Stimulated activated CD8-positive, alpha-beta memory T cell treated with anti-CD3 and anti-CD28 coated beads, Interleukin-15, amount 100 ng/mL, for 24 hours (primary cell): ENCODE results near the gene LRRN4.
"Not testable (repeated sequence)": the region's sequence is repeated elsewhere in the genome, so short reads cannot be mapped to it uniquely, and the experiment has no call there.

Source experiments
- DNase-seq: peaks from one replicate; pipeline ENCODE4 v3.0.0-alpha.2; 2020; ENCODE audit warnings: low read depth

LRRN4 gene

DNA sequence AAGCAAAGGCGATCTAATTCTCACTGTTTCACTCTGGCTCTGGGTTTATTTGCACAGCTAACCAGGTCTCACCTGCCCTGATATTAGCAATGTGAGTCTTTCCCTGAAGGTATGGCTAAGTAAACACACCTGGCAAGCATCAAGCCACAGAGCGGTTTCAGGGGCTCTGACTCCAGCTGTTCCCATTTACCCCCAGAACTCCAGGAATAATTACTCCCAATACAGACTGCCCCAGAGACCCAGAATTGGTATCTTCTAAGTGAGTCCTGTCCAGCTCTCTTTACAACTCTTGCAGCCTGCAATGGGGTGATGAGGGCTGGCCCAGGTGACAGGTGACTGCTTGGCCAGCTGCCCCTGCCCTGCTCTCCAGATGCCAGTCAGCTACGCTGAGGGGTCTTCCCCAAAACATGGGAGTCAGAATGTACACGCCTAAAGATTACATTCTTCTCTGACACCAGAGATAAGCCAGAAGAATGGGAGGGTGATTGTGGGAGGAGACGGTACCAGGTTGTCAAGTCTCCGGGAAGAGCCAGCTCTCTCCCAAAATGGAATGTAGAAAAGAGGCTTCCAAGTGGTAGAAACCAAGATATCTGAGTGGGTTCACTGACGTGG lies 4.9 kb upstream of the LRRN4 start:
- no peak for DNase-seq

DNA sequence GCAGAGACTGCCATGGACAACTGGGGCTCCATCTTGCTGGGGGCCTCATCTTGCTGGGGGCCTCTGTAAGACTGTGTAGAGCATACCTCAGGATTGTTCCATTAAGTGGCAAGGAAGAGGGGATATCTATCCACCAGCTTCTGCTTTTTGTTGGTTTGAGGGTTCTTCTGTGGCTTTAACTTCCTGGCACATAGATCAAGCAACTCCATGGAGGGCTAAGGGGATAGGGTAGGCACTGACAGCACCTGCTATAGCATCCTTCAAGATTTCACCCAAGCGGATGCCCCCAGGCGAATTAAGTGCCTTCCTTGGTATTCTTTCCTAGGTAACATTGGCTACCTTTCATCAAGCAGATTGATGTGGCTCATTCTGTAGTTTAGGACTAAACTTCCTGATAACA lies 3.8 kb upstream of the LRRN4 start:
- no peak for DNase-seq

DNA sequence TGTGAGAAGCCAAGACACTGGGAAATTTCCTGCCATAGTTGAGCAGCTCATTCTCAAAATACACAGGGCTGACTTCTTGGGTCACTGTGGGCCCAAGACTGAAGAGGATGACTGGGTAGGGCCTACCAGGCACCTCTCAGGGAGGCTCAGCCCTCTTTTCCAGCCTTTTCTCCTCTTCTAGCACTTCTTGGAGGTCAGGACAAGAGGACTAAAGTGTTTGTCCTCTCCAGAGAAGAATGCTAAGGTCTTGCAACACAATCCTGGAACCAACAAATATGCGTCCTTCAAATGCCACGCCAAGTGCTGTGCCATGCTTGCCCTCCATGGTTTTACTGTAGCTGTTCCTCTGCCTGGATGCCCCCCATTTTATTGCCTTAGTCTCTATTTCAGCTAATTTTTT lies 3.3 kb upstream of the LRRN4 start:
- no peak for DNase-seq

DNA sequence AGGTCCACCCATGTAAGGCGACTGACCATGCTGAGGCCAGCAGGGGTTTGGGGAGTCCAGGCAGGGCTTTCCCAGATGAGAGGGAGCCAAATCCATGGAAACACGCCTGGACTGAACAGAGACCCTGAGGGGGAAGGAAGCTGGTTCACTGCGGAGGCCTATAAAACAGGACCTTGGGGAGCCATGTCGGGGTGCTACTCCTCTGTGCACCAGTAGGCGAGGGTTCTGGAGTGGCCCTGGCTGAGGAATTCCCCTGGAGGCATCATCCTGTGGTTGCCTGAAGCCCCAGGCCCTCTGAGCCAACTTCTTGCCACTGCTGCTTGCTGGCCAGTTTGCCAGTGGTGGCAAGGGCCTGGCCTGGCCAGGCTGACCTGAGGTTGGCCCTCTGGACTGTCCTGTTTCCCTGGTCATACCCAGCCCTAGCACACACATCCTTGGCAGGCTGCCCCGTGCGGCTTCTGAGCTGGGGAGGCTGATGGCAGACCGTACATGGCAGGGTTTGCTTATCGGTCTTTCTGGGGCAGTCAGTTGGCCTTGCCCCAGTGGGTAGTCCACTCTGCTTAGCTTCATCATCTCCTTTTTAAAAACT lies 2.2 kb upstream of the LRRN4 start:
- no peak for DNase-seq

DNA sequence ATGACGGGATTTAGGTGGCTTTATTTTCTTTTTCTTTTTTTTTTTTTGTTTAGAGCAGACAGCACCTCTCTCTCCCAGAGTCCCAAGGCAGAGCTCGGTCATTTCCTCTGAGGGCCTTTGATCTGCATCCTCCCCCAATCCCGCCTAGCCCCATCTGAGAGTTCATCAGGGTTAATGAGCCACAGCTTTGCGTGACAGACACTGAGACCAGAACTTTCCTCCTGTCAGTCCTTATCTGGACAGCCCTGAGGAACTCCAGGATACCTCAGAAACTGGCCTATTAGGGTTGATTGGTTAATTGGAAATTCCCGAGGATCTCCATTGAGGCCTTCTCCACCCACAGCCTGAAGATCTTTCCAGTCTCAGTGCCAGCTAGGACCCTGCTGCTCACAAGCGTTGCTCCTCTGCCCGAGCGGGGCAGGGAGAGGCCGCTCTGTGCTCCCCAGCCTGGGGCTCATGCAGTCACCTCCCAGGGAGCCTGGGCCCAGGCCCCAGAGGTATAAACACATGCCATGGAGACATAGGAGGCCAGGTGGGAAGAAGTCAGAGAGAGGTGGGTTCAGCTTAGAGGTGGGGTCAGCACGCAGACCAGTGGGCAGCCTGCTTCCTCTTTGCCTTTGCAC lies 1.4 kb upstream of the LRRN4 start:
- no peak for DNase-seq

DNA sequence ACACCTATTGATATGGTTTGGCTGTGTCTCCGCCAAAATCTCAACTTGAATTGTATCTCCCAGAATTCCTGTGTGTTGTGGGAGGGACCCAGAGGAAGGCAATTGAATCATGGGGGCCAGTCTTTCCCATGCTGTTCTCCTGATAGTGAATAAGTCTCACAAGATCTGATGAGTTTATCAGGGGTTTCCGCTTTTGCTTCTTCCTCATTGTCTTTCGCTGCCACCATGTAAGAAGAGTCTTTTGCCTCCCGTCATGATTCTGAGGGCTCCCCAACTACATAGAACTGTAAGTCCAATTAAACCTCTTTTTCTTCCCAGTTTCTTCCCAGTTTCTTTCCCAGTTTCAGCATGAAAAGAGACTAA lies 810 bp upstream of the LRRN4 start:
- not testable (repeated sequence) for DNase-seq

DNA sequence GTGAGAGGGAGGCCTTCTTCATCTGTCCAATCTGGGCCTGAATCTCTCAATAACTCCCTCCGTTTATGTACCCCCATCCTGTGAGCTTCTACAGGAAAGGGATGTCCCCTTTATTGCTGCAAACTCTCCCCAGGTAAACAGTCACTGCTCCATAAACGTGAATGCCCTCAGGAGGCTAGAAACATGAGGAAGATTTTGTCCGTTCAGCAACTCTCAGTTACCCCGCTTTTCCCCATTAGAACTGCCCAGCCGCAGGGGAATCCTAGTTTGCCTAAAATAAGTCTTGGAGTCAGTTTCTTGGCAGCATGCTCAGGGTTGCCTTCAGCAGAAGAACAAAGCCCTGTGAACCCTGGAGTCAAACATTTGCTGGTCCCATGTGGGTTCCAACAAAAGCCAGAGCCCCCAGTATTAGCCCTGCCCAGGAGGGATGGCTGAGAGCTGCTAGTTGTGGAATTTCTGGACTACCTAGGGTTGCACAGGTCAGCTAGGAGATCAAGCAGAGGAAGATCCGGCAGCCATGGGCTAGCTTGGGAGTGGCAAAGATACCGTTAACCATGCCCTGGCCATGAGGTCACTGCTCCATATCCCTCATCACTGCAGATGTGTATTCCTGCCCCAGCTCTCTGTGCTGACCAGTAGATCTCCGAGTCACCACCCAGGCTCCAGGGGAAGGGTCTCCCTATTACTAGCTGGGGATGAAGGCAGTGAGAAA lies 640 bp downstream of the LRRN4 start:
- DNase-seq: no peak

DNA sequence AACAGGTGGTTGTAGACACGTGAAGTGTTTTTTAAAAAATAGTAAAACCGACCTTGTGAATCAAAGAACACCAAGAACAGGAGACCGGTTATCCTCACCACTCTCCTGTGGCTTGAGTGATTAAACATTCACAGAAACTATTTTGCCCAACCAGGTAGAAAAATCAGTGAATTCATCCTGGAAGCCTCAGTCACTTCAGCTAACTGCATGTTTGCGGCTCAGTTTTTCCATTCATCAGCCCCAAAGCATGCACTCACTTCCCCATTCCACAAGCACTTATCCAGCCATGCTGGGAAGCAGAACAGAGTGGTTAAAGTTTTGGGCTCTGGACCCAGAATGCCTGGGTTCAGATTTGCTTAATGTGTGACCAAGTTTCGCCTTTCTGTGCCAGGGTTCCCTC lies 2.4 kb downstream of the LRRN4 start:
- DNase-seq: no peak

DNA sequence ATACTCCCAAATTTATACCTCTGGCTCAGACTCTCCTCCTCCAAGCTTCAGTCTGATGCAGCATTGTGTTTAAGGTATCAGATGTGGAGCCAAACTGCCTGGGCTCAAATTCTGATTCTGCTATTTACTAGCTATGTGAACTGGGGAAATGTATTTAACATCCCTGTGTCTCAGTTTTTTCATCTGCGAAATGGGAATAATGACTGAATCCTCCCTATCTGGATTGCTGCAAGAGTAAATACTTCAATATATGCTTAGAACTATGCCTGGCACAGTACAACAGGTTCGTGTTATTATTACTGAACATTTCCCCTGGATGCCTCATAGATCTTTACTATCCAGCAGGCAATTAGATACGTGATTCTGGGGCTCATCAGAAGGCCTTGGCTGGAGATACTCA lies 5.5 kb downstream of the LRRN4 start:
- DNase-seq: no peak

DNA sequence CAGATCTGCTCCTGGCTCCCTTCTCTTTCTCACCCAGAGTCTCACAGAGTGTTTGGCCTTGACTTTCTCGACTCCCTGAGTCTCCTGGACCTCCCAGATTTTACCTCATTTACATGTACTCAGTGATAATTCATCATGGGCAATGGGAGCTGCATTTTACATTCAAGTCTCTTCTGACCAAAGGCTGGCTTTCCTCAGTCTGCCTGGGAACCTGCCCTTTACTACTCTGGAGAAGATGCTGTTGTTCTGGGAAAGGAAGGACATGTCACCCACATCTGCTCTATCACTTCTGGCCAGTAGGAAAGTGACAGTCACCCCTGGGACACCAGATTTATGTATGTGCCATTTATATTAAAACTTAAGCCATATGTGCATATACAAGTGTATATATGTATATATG lies 7.4 kb downstream of the LRRN4 start:
- DNase-seq: no peak

DNA sequence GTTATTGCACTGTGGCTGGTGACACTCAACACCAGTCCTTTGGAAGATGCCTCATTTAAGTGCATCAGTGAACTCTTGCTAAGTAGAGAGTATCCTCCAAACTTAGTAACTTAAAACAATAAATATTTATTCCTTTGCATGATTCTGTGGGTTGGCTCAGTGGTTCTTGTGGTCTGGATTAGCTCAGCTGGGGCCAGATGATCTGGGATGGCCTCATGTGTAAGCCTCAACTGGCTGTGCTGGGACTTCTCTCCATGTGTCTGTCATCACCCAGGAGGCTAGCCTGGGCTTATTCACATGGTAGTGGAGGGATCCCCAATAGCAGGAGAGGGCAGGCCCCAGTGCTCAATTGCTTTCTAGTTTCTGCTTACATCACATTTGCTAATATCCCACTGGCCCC lies 8.3 kb downstream of the LRRN4 start:
- no peak for DNase-seq

DNA sequence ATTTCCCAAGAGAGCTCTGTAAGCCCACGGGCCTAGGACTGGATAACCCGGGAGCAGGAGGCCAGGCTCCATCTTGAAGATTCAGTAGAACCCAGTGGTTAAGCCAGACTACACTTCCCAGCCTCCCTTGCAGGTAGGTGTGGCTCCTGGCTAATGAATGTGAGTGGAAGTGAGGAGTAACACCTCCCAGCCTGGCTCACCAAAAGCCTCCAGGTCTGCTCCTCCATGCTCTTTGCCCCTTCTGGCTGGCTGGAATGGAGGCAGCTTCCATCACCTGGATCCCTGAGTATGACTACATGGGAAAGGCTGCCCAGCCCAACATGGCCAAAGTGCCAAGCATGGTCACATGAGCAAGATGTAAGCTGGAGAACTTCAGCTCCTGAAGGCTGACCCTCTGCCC lies 9.7 kb downstream of the LRRN4 start:
- DNase-seq: no peak

DNA sequence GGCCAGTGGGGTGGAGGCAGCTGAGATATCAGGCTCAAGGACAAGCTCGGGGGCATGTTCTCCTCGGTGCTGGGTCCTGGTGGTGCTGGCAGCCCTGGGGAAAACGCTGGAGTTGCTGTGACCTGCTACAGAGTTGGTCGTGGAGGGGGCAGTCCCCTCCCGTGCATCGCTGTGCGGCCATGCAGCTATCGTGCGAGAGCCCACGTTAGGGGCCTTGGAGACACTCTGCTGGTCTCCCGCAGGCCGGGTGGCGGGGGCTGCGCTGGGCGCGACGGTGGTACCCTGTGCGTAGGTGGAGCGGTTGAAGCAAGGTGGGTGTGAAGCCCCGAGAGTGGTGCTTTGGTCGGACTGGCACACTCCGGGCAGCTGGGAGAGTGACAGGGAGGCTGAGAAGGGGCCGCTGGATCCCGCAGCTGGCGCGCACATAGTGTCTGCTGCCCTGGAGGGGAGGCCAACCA lies 12.0 kb downstream of the LRRN4 start:
- no peak for DNase-seq

DNA sequence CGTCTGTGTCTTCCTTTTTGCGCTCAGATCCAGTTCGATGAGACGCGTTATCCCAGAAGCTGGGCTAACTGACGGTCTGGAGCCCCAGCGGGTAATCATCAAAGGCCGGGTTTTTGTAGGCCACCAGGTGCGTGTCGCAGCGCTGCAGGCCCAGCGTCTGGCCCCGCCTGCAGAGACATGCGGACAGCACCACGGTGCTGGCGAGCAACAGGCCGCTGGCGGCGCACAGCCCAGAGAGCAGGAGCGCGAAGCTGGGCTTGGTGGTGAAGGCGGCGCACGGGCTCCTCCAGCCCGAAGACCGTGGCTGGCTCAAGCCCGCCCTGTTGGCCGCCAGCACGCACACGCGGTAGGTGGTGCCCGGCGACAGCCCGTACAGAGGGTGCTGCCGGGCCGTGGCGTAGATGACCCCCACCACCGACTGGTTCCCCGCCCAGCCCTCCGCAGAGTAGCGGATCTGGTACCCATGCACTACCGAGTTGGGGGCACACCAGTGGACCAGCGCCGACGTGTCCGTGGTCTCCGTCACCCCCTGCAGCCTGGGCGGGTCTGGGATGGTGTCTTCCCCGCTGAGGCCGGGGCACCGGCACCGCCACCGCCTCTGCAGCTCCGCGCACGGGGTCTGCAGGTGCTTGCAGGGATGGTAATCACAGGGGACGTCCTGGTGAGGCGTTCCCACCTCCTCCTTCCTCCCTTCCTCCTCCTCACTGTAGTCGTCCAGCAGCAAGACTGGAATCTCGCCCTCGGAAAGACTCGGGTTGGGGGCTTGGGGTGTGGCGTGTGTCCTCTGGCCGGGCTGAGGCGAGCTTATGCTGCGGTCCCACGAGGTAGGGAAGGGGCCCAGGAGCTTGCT lies 12.7 kb downstream of the LRRN4 start:
- no peak for DNase-seq

DNA sequence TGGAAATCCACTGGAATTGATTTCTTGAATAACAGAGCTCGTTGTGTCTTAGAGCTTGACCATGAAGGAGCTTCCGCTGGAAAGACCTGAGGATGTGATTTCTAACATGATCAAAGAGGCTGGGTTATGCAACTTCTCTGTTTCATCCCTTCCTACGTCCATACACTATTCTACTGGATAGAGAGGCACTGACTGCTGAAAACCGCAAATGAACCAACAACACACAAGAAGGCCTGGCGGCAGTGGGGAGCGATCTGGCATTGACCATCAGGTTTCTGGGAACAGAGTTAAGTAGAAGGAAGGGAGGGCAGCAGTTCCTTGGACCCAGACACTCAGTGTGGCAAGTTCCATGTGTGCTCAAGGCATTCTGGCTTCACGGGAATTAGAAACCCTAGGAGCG lies 13.3 kb downstream of the LRRN4 start:
- no peak for DNase-seq

DNA sequence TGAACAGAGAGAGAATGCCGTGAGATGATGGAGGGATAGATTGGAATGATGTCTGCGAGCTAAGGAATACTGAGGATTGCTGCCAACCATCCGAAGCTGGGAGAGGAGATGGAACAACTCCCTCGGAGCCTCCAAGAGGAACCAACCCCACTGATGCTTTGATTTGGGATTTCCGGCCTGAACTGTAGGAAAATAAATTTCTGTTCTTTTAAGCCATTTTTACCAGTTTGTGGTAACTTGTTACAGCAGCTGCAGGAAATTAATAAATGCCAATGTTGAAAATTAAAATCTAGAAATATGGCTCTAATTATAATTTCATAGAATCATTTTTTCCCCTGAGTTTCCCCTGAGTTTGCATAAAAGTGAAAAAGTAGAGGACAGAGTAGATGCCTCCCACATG lies 14.1 kb downstream of the LRRN4 start:
- no peak for DNase-seq

DNA sequence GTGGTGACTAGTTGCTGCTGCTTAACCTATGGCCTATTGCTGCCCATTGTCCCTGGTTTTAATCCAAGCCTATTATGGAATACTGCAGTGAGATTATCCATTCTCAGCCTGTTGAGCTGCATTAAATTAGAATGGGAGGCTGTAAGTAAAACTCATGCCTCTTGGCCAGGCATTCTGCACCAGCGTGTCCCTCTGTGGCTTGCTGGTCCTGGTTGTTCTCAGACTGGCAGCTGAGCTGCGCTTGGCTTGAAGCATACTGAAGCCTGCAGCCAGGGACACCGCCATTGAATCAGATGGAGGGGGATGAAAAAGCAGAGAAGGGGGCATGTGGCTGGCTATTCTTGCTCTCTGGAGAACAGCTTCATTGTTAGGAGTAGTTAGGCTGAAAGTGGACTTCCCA lies 15.6 kb downstream of the LRRN4 start:
- DNase-seq: no peak

DNA sequence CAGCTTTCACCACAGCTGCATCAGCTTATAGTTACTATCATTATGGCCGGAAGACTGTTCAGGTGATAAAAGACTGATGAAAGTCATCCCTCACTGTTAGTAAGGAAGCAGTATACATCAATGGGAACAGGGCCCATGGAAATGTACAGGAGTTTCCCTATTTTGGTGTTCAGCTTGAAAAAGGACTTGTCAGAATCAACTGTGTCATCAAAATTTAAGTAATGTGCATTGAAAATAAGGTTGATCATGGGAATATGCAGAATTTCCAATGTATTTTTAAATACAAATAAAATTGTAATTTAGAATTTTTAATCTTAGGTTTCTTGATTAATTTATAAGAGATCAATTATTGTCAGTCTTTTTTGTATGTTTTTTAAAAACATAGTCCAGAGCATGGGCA lies 16.8 kb downstream of the LRRN4 start:
- DNase-seq: no peak

DNA sequence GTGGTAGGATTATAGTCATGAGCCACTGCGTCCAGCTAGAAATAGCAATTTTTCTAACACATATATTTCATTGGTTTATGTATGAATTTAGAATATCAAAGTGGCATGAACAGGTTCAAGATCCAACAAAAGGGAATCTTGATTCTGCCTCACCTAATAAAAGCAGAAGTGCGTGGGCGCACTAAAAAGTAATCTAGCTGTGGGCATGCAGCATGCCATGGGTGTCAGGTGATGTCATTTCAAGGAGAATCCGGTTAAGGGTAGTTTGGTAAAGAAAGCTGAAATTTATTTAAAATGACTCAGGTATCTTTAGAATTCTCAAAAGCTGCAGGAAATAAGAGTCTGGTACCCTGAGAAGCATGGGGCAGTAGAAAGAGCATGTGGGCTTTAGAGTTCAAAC lies 17.6 kb downstream of the LRRN4 start:
- no peak for DNase-seq

DNA sequence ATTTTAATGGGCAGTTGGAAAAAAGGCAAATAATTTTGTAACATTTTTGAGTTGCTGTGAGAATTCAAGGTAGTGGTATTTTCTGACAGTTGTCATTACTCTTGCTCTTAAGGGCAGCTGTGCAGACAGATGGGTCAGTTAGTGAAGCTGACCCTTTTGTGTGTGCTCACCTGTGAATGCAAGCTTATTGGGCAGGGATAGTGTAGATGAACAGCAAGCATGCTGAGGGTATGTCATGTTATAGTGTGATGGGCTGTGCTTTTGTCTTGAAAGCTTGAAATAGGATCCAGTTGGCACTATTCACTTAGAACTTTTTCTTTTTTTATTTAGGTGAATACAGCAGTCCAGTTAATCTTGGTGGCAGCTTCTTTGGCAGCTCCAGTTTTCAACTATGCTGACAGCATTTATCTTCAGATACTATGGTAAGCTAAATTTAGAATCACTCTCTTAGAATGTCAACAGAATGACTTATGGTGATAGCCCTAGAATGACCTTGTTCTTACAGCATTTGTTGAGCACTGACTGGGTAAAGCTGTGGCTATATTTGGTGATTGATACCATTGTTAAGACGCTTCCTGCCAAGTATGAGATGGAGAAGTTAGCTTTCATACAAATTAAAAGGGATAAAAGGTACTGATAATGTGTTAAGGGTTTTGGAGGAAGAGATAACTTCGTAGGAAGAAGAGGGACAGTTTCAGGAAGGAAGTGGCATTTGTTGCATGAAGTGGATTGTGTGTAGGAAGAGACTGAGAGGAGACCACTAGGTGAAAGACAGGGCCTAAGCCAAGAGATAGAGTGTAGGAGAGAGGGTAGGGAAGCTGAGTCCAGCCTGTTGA lies 19.5 kb downstream of the LRRN4 start:
- DNase-seq: no peak

DNA sequence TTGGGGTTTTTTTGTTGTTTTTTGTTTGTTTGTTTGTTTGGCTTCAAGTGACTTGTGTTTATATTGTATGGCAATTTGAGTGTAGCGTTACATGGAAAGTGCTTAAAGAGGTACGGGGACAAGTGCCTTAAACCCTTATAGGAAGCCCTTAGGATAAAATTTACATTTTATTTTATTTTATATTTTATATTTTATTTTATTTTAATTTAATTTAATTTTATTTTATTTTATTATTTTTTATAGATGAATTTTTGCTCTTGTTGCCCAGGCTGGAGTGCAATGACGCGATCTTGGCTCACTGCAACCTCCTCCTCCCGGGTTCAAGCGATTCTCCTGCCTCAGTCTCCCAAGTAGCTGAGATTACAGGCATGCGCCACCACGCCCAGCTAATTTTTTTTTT lies 21.0 kb downstream of the LRRN4 start:
- not testable (repeated sequence) for DNase-seq
